ENCODE measurements around the gene MOSPD3. TPM values are rescaled to one million over a fixed set of nuclear protein-coding genes. Genes with fewer than 3 reads are reported as not detected.

Gene MOSPD3
- total and polyA plus RNA-seq, 4 donors = 14.0 to 33.0 (median 17.1) TPM

GRCh38 chr7:100640517-100641440 lies 28.4 kb downstream of the MOSPD3 start:
- ATAC-seq (ENCODE audit: low FRiP score) = peak; percentile 42
- Histone ChIP-seq H3K27ac (ENCODE audit: low read depth in 1 of 2, low read length in 2 of 2) (no peak overlapping the region), H3K36me3 (ENCODE audit: control insufficient read depth in 1 of 2, insufficient read depth in 2 of 2, low read length in 1 of 2) (no peaks in the 10 kb centered on the region), H3K9me3 (ENCODE audit: control insufficient read depth, low read length) (no peaks in the 10 kb centered on the region), H3K4me3 (ENCODE audit: low read length in 2 of 2) (no peak overlapping the region), H3K4me1 (ENCODE audit: control insufficient read depth in 1 of 2, insufficient read depth in 2 of 2, low read length in 2 of 2) (no peaks in the 10 kb centered on the region), H3K27me3 (ENCODE audit: control insufficient read depth in 1 of 2, insufficient read depth in 2 of 2, low read length in 1 of 2) (no peaks in the 10 kb centered on the region)
- intact Hi-C loops (cut with DNase I) = no loop called here
- WGBS, 2 donors = 62 to 68% methylated on average over 21 to 24 of the region's 24 CpGs
- DNase-seq = no peak

- intact Hi-C loops (cut with DNase I) = no loop called here
- no peaks in the 10 kb centered on the region for H3K36me3 ChIP-seq (ENCODE audit: control insufficient read depth in 1 of 2, insufficient read depth in 2 of 2, low read length in 1 of 2)
- H3K4me1 ChIP-seq (ENCODE audit: control insufficient read depth in 1 of 2, insufficient read depth in 2 of 2, low read length in 2 of 2) = no peaks in the 10 kb centered on the region
- WGBS, 2 donors = 45 to 47% methylated on average over 9 to 10 of the region's 10 CpGs
- H3K4me3 ChIP-seq (ENCODE audit: low read length in 2 of 2) = no peak within 1 kb of the TSS
- DNase-seq (no peak), ATAC-seq (ENCODE audit: low FRiP score) (no peak)
- no peaks in the 10 kb centered on the region for H3K27me3 ChIP-seq (ENCODE audit: control insufficient read depth in 1 of 2, insufficient read depth in 2 of 2, low read length in 1 of 2)
- H3K27ac ChIP-seq (ENCODE audit: low read depth in 1 of 2, low read length in 2 of 2) = no peak within 1 kb of the TSS
- no peaks in the 10 kb centered on the region for H3K9me3 ChIP-seq (ENCODE audit: control insufficient read depth, low read length)
Measured at GRCh38 chr7:100641463-100641859, 29.1 kb downstream of the MOSPD3 start, which contains the start of gene TFR2. TSS of gene TFR2 (minus strand) at chr7:100641552. CDS start at chr7:100641509, 43 bp downstream.

GRCh38 chr7:100641860-100642533 lies 29.7 kb downstream of the MOSPD3 start:
- Histone ChIP-seq H3K4me3 (ENCODE audit: low read length in 2 of 2) (no peak overlapping the region), H3K27me3 (ENCODE audit: control insufficient read depth in 1 of 2, insufficient read depth in 2 of 2, low read length in 1 of 2) (no peaks in the 10 kb centered on the region), H3K36me3 (ENCODE audit: control insufficient read depth in 1 of 2, insufficient read depth in 2 of 2, low read length in 1 of 2) (no peaks in the 10 kb centered on the region), H3K27ac (ENCODE audit: low read depth in 1 of 2, low read length in 2 of 2) (no peak overlapping the region), H3K9me3 (ENCODE audit: control insufficient read depth, low read length) (no peaks in the 10 kb centered on the region), H3K4me1 (ENCODE audit: control insufficient read depth in 1 of 2, insufficient read depth in 2 of 2, low read length in 2 of 2) (no peaks in the 10 kb centered on the region)
- 77 to 78% methylated on average over 10 of the region's 10 CpGs for WGBS, 2 donors
- DNase-seq (no peak), ATAC-seq (ENCODE audit: low FRiP score) (no peak)
- intact Hi-C loops (cut with DNase I) = no loop called here

- no peaks in the 10 kb centered on the region for H3K27me3 ChIP-seq (ENCODE audit: control insufficient read depth in 1 of 2, insufficient read depth in 2 of 2, low read length in 1 of 2)
- 27 to 41% methylated on average over 9 to 11 of the region's 11 CpGs for WGBS, 2 donors
- DNase-seq (no peak), ATAC-seq (ENCODE audit: low FRiP score) (no peak)
- intact Hi-C loops (cut with DNase I) = no loop called here
- H3K27ac ChIP-seq (ENCODE audit: low read depth in 1 of 2, low read length in 2 of 2) = no peak overlapping the region
- H3K4me1 ChIP-seq (ENCODE audit: control insufficient read depth in 1 of 2, insufficient read depth in 2 of 2, low read length in 2 of 2) = no peaks in the 10 kb centered on the region
- H3K36me3 ChIP-seq (ENCODE audit: control insufficient read depth in 1 of 2, insufficient read depth in 2 of 2, low read length in 1 of 2) = no peaks in the 10 kb centered on the region
- H3K9me3 ChIP-seq (ENCODE audit: control insufficient read depth, low read length) = no peaks in the 10 kb centered on the region
- H3K4me3 ChIP-seq (ENCODE audit: low read length in 2 of 2) = no peak overlapping the region
Measured at GRCh38 chr7:100642534-100642907, 30.2 kb downstream of the MOSPD3 start.

- H3K27me3 ChIP-seq (ENCODE audit: control insufficient read depth in 1 of 2, insufficient read depth in 2 of 2, low read length in 1 of 2) = no peaks in the 10 kb centered on the region
- intact Hi-C loops (cut with DNase I) = no loop called here
- no peak for ATAC-seq (ENCODE audit: low FRiP score)
- no peak overlapping the region for H3K4me3 ChIP-seq (ENCODE audit: low read length in 2 of 2)
- H3K9me3 ChIP-seq (ENCODE audit: control insufficient read depth, low read length) = peaks cover 1% of the 10 kb centered on the region
- no peaks in the 10 kb centered on the region for H3K4me1 ChIP-seq (ENCODE audit: control insufficient read depth in 1 of 2, insufficient read depth in 2 of 2, low read length in 2 of 2)
- WGBS, 2 donors = 74 to 78% methylated on average over 15 of the region's 15 CpGs
- DNase-seq = no peak
- H3K36me3 ChIP-seq (ENCODE audit: control insufficient read depth in 1 of 2, insufficient read depth in 2 of 2, low read length in 1 of 2) = no peaks in the 10 kb centered on the region
- no peak overlapping the region for H3K27ac ChIP-seq (ENCODE audit: low read depth in 1 of 2, low read length in 2 of 2)
Measured at GRCh38 chr7:100649826-100650565, 37.7 kb downstream of the MOSPD3 start.

GRCh38 chr7:100654908-100655831 lies 42.8 kb downstream of the MOSPD3 start:
- peaks cover 3% of the 10 kb centered on the region for H3K9me3 ChIP-seq (ENCODE audit: control insufficient read depth, low read length)
- intact Hi-C loops (cut with DNase I) = no loop called here
- H3K27me3 ChIP-seq (ENCODE audit: control insufficient read depth in 1 of 2, insufficient read depth in 2 of 2, low read length in 1 of 2) = no peaks in the 10 kb centered on the region
- no peaks in the 10 kb centered on the region for H3K36me3 ChIP-seq (ENCODE audit: control insufficient read depth in 1 of 2, insufficient read depth in 2 of 2, low read length in 1 of 2)
- H3K4me1 ChIP-seq (ENCODE audit: control insufficient read depth in 1 of 2, insufficient read depth in 2 of 2, low read length in 2 of 2) = no peaks in the 10 kb centered on the region
- DNase-seq (no peak), ATAC-seq (ENCODE audit: low FRiP score) (no peak)
- 52 to 55% methylated on average over 22 to 25 of the region's 25 CpGs for WGBS, 2 donors
- H3K4me3 ChIP-seq (ENCODE audit: low read length in 2 of 2) = no peak overlapping the region
- no peak overlapping the region for H3K27ac ChIP-seq (ENCODE audit: low read depth in 1 of 2, low read length in 2 of 2)

GRCh38 chr7:100655908-100656674 lies 43.8 kb downstream of the MOSPD3 start, which contains the start of gene ACTL6B:
TSS of gene ACTL6B (minus strand) at chr7:100656448. CDS start at chr7:100656354, 94 bp downstream.
- H3K4me3 ChIP-seq (ENCODE audit: low read length in 2 of 2) = no peak within 1 kb of the TSS
- intact Hi-C loops (cut with DNase I) = no loop called here
- no peaks in the 10 kb centered on the region for H3K4me1 ChIP-seq (ENCODE audit: control insufficient read depth in 1 of 2, insufficient read depth in 2 of 2, low read length in 2 of 2)
- H3K27me3 ChIP-seq (ENCODE audit: control insufficient read depth in 1 of 2, insufficient read depth in 2 of 2, low read length in 1 of 2) = no peaks in the 10 kb centered on the region
- 5 to 8% methylated on average over 45 to 63 of the region's 63 CpGs for WGBS, 2 donors
- no peaks in the 10 kb centered on the region for H3K36me3 ChIP-seq (ENCODE audit: control insufficient read depth in 1 of 2, insufficient read depth in 2 of 2, low read length in 1 of 2)
- H3K27ac ChIP-seq (ENCODE audit: low read depth in 1 of 2, low read length in 2 of 2) = no peak within 1 kb of the TSS
- H3K9me3 ChIP-seq (ENCODE audit: control insufficient read depth, low read length) = peaks cover 3% of the 10 kb centered on the region
- ATAC-seq (ENCODE audit: low FRiP score) (peak; percentile 79), DNase-seq (peak; percentile 65 to 91)

Data from aorta (tissue), 5 donors.